Measurements from ENCODE around the gene ASCL3.

DNA sequence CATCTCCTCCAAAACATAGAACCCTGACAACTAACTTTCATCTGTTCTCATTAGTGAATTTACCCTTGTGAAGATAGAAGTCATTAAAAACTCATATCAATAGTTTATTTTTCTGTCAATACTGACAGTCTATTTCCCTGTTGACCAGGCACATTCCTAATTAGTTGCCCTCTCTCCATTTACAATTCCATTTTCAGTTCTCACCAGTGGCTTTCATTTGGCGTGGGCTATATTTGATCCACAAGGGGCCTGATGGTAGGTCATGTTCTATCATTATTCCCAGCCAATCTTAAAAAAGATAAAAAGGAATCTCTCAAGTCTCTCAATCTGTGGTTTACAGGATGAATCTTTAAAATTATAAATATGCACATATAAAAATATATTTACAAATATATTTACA lies 35.7 kb downstream of the ASCL3 start:
- TF ChIP-seq, protein P1, sequence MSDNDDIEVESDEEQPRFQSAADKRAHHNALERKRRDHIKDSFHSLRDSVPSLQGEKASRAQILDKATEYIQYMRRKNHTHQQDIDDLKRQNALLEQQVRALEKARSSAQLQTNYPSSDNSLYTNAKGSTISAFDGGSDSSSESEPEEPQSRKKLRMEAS (IDR thresholded peaks at IDR 0.05), result no peak
- TF ChIP-seq POLR2AphosphoS5 (IDR thresholded peaks at IDR 0.05; ENCODE audit: low read depth, low read length), result no peak
- TF ChIP-seq, protein P2, sequence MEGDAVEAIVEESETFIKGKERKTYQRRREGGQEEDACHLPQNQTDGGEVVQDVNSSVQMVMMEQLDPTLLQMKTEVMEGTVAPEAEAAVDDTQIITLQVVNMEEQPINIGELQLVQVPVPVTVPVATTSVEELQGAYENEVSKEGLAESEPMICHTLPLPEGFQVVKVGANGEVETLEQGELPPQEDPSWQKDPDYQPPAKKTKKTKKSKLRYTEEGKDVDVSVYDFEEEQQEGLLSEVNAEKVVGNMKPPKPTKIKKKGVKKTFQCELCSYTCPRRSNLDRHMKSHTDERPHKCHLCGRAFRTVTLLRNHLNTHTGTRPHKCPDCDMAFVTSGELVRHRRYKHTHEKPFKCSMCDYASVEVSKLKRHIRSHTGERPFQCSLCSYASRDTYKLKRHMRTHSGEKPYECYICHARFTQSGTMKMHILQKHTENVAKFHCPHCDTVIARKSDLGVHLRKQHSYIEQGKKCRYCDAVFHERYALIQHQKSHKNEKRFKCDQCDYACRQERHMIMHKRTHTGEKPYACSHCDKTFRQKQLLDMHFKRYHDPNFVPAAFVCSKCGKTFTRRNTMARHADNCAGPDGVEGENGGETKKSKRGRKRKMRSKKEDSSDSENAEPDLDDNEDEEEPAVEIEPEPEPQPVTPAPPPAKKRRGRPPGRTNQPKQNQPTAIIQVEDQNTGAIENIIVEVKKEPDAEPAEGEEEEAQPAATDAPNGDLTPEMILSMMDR (IDR thresholded peaks at IDR 0.05; ENCODE audit: control extremely low read depth in 1 of 3, insufficient read depth in 1 of 3, low read depth in 1 of 3, low read length in 3 of 3), result no peak
- no peak for TF ChIP-seq TBP (IDR thresholded peaks at IDR 0.05; ENCODE audit: low read depth, low read length)
- TF ChIP-seq MAFK (IDR thresholded peaks at IDR 0.05; ENCODE audit: low read depth, low read length), result no peak
- no peak for TF ChIP-seq JUN (IDR thresholded peaks at IDR 0.05; ENCODE audit: low read depth, low read length)
- TF ChIP-seq ZNF274 (IDR thresholded peaks at IDR 0.05; ENCODE audit: borderline replicate concordance, extremely low read depth, low read length), result no peak
- TF ChIP-seq, protein P3, sequence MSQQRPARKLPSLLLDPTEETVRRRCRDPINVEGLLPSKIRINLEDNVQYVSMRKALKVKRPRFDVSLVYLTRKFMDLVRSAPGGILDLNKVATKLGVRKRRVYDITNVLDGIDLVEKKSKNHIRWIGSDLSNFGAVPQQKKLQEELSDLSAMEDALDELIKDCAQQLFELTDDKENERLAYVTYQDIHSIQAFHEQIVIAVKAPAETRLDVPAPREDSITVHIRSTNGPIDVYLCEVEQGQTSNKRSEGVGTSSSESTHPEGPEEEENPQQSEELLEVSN (IDR thresholded peaks at IDR 0.05), result no peak
- no peak for TF ChIP-seq RAD21 (IDR thresholded peaks at IDR 0.05 in 1 of 2, conservative IDR thresholded peaks at IDR 0.05 in 1 of 2; ENCODE audit: low read depth in 2 of 2, low read length in 2 of 2)
- TF ChIP-seq TCF12 (IDR thresholded peaks at IDR 0.05; ENCODE audit: low read depth, low read length), result no peak

Measured in H1 (cell line).